K562 (cell line): Measurements from ENCODE around the gene WWC2. TPM values are rescaled to one million over a fixed set of nuclear protein-coding genes. Genes with fewer than 3 reads are reported as not detected.
A peak's percentile ranks its signal among the peaks of the same experiment; 100 is the strongest.

ENCODE experiments used
- CBX1 ChIP-seq: sonication (generic); IDR thresholded peaks from 2 replicates; pipeline ENCODE4 v1.6.1; 2016; ENCODE audit warnings: antibody characterized with exemption, low read depth, mild to moderate bottlenecking
- FOSL1 ChIP-seq: fragments of 200-800 bp; sonication (Bioruptor generic); conservative IDR thresholded peaks from 2 replicates; pipeline ENCODE4 v1.6.1; 2016; ENCODE audit warnings: missing genetic modification characterization, missing compliant biosample characterization
- FOXP4 ChIP-seq: sonication (generic); formaldehyde crosslinking; IDR thresholded peaks from 2 replicates; pipeline ENCODE4 v1.8.0; 2022; ENCODE audit warnings: mild to moderate bottlenecking, missing genetic modification reagents, borderline replicate concordance
- MAZ ChIP-seq, 2 experiments: fragments of 450-650 bp in 1 of 2; sonication (generic) in 1 of 2; formaldehyde crosslinking; IDR thresholded peaks in 1 of 2; conservative IDR thresholded peaks in 1 of 2; 2 replicates each; pipeline versions ENCODE4 v1.4.0 to v1.5.0; 2020; ENCODE audit warnings: mild to moderate bottlenecking in 1 of 2, missing genetic modification reagents in 1 of 2
- MEIS2 ChIP-seq: fragments of 450-650 bp; IDR thresholded peaks from 2 replicates; pipeline ENCODE4 v1.6.1; 2014; ENCODE audit warnings: mild to moderate bottlenecking; ENCODE audit not compliant: partially characterized antibody
- PBX2 ChIP-seq, 2 experiments: IDR thresholded peaks in 1 of 2; conservative IDR thresholded peaks in 1 of 2; 2 replicates each; pipeline ENCODE4 v1.6.1; 2016; ENCODE audit warnings: low read depth in 2 of 2, mild to moderate bottlenecking in 1 of 2, missing compliant biosample characterization in 1 of 2, missing genetic modification characterization in 1 of 2, moderate library complexity in 1 of 2
- PKNOX1 ChIP-seq: fragments of 450-650 bp; IDR thresholded peaks from 2 replicates; pipeline ENCODE4 v1.6.1; 2016
- POLR2AphosphoS5 ChIP-seq: IDR thresholded peaks from 2 replicates; pipeline ENCODE4 v1.6.1; 2011; ENCODE audit warnings: mild to moderate bottlenecking, low read depth, low read length, moderate library complexity; ENCODE audit not compliant: control insufficient read depth, insufficient read depth
- THAP12 ChIP-seq: fragments of 250-450 bp; sonication (Bioruptor Pico); IDR thresholded peaks from 2 replicates; pipeline ENCODE4 v1.9.0; 2021; ENCODE audit warnings: mild to moderate bottlenecking, inconsistent platforms
- ZNF121 ChIP-seq: sonication (generic); formaldehyde crosslinking; conservative IDR thresholded peaks from 2 replicates; pipeline ENCODE4 v1.8.0; 2022; ENCODE audit warnings: missing genetic modification reagents
- ZNF23 ChIP-seq: fragments of 250-450 bp; sonication (Bioruptor Pico); IDR thresholded peaks from 2 replicates; pipeline ENCODE4 v1.4.0; 2020; ENCODE audit warnings: mild to moderate bottlenecking
- polyA plus RNA-seq, 8 experiments: library from polyadenylated mRNA; depleted of rRNA in 4 of 8; stranded (reverse) in 5 of 8; unstranded in 3 of 8; fragments of >200 nt; fragmentation: Nextera tagmentation in 2 of 8; fragmentation: Illumina TruSeq in 1 of 8; extraction: Ambion mirVana in 2 of 8; extraction: Trizol in 1 of 8; gene quantifications; 2 replicates each; pipeline versions ENCODE4 v1.2.1 to v1.2.3, GENCODE V29; 2011 to 2014; ENCODE audit warnings: inconsistent platforms in 1 of 8, missing spikeins in 1 of 8
- total RNA-seq, 7 experiments: library from RNA; depleted of rRNA in 6 of 7; stranded (reverse); fragments of >200 nt in 6 of 7; fragmentation: Illumina TruSeq in 2 of 7; extraction: Trizol in 2 of 7; gene quantifications; 2 replicates each; pipeline versions ENCODE4 v1.2.1 to v1.2.3, GENCODE V29; 2011 to 2021; ENCODE audit warnings: low replicate concordance in 1 of 7

The WWC2 gene
- total and polyA plus RNA-seq, 9 of the 15 experiments (the other 6 are each of a cell fraction or from before 2014, with no cell fraction given) = 3.7 to 39.4 (median 19.6) TPM

DNA sequence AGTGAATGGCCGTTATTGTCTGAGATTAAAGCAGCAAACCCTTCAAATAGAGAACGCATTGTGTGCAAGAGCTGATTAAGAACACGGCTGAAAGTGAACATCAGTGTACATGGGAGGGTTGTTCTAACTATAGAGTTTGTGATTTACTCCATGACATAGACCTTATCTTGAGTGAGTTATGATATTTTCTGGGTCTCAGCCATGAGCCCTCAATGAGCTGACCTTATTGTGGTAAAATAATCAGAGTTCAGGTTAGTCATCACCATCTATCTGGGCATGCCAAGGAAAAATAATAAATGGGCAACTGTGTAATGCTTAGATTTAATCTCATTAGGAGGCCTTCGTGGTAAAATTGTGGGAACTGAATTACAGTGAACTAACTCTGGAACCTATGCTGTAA is 256.3 kb downstream of the WWC2 start (continued):
- TF ChIP-seq PBX2 (CRISPR knock-in tag; IDR thresholded peaks at IDR 0.05; ENCODE audit: low read depth) (no peak), PBX2 (tag; conservative IDR thresholded peaks at IDR 0.05; ENCODE audit: low read depth) (0 out of 2 replicates have a peak, but pooled peaks have one; percentile 27), POLR2AphosphoS5 (no peak), MEIS2 (peak; percentile 63), FOSL1 (tag) (peak; percentile 33; the same call in 1 of the 2 replicates), THAP12 (CRISPR knock-in tag) (no peak), PKNOX1 (0 out of 2 replicates have a peak, but pooled peaks have one; percentile 26), MAZ (CRISPR knock-in tag; conservative IDR thresholded peaks at IDR 0.05 in 1 of 2, IDR thresholded peaks at IDR 0.05 in 1 of 2) (no peak), ZNF23 (CRISPR knock-in tag) (no peak), CBX1 (no peak), ZNF121 (CRISPR knock-in tag) (no peak), FOXP4 (CRISPR knock-in tag) (no peak)
